Activated B cell treated with CpG ODN at 0.5 μM for 24 hours (primary cell): ENCODE data around the gene TBC1D22B. TPM values are rescaled to one million over a fixed set of nuclear protein-coding genes. Genes with fewer than 3 reads are reported as not detected.
"Not testable (repeated sequence)": the region's sequence is repeated elsewhere in the genome, so short reads cannot be mapped to it uniquely, and the experiment has no call there.

ENCODE experiments used
- ATAC-seq: fragments of 200-7000 bp; cut with Tn5 transposase; one replicate; pipeline ENCODE4 v1.10.0; 2021; ENCODE audit warnings: low read depth, mild to moderate bottlenecking, moderate library complexity
- CTCF ChIA-PET: fragments of 350-600 bp; sonication (Branson Sonifier 250); formaldehyde crosslinking; loops from one replicate; lab custom pipeline; 2021; ENCODE audit warnings: antibody characterized with exemption; lab: Charles Lee
- POLR2A ChIA-PET: fragments of 350-600 bp; sonication (Branson Sonifier 250); formaldehyde crosslinking; loops from one replicate; lab custom pipeline; 2021; ENCODE audit warnings: antibody characterized with exemption; lab: Charles Lee
- DNase-seq: peaks from one replicate; pipeline ENCODE4 v3.0.0; 2022
- H3K27ac Mint-ChIP-seq: one replicate; pipeline ENCODE4 v1.8.0; 2020; ENCODE audit warnings: mixed read lengths
- H3K27me3 Mint-ChIP-seq: one replicate; pipeline ENCODE4 v1.8.0; 2021; ENCODE audit warnings: mixed read lengths
- H3K36me3 Mint-ChIP-seq: one replicate; pipeline ENCODE4 v1.8.0; 2021; ENCODE audit warnings: low read depth, mixed read lengths
- H3K4me1 Mint-ChIP-seq: one replicate; pipeline ENCODE4 v1.8.0; 2021; ENCODE audit warnings: mixed read lengths
- H3K4me3 Mint-ChIP-seq: one replicate; pipeline ENCODE4 v1.8.0; 2020; ENCODE audit warnings: mild to moderate bottlenecking, mixed read lengths
- H3K9me3 Mint-ChIP-seq: one replicate; pipeline ENCODE4 v1.8.0; 2020; ENCODE audit warnings: mixed read lengths
- intact Hi-C: fragments of 100-400 bp; cut with micrococcal nuclease; formaldehyde crosslinking; loops from one replicate; pipeline ENCODE4 v1.15.1; 2024
- total RNA-seq: library from RNA; stranded (reverse); gene quantifications from 2 replicates; pipeline ENCODE4 v1.2.3, GENCODE V29; 2022
- TF ChIP-seq, protein P1 (sequence below): fragments of 200-600 bp; IDR thresholded peaks from one replicate; pipeline ENCODE4 v1.8.0; 2022; ENCODE audit warnings: antibody characterized with exemption, mild to moderate bottlenecking

Gene TBC1D22B
- total RNA-seq, 1 donor from 2014 or later, result 10.7 TPM

DNA sequence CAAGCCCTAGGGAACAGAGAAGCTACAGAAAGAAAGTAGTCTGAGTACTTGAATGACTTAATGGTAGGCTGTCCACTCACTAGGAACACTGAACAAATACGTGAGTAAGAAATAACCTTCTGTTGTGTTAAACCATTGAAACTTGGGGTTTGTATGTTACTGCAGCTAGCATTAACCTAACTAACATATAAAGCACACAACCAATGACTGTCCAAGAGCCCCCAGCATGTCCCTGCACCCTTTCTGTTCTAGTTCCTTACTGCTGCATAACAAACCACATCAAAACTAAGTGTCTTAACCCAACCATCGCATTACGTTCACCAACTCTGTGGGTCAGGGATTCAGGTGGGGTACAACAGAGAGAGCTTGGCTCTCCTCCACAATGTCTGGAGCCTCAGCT lies 85.7 kb downstream of the TBC1D22B start:
- POLR2A ChIA-PET, result no interaction called here
- H3K4me1 Mint-ChIP-seq, result no peaks in the 10 kb centered on the region
- ATAC-seq, result no peak
- intact Hi-C loops, result no loop called here
- peaks cover 4% of the 10 kb centered on the region for H3K27me3 Mint-ChIP-seq
- H3K4me3 Mint-ChIP-seq, result no peak overlapping the region
- no peak overlapping the region for H3K27ac Mint-ChIP-seq
- DNase-seq, result no peak
- no peaks in the 10 kb centered on the region for H3K36me3 Mint-ChIP-seq
- TF ChIP-seq, protein P1, sequence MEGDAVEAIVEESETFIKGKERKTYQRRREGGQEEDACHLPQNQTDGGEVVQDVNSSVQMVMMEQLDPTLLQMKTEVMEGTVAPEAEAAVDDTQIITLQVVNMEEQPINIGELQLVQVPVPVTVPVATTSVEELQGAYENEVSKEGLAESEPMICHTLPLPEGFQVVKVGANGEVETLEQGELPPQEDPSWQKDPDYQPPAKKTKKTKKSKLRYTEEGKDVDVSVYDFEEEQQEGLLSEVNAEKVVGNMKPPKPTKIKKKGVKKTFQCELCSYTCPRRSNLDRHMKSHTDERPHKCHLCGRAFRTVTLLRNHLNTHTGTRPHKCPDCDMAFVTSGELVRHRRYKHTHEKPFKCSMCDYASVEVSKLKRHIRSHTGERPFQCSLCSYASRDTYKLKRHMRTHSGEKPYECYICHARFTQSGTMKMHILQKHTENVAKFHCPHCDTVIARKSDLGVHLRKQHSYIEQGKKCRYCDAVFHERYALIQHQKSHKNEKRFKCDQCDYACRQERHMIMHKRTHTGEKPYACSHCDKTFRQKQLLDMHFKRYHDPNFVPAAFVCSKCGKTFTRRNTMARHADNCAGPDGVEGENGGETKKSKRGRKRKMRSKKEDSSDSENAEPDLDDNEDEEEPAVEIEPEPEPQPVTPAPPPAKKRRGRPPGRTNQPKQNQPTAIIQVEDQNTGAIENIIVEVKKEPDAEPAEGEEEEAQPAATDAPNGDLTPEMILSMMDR, result no peak
- H3K9me3 Mint-ChIP-seq, result peaks cover 3% of the 10 kb centered on the region
- CTCF ChIA-PET, result no interaction called here

DNA sequence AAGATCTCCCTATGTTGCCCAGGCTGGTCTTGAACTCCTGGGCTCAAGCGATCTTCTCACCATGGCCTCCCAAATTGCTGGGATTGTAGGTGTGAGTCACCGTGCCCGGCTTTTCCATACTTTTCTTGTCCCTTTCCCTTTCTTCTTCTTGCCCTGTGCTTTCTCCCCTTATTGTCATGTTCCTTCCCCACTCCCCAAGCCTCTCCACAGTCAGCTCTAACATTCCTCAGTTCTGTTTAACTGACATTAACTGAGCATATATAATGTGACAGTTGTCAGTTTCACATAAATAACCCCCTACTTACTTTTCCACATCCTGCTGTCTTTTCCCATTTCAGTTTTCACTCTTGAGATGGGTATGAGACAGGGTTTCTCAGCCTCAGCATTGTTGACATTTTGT lies 86.7 kb downstream of the TBC1D22B start:
- H3K4me1 Mint-ChIP-seq, result no peaks in the 10 kb centered on the region
- H3K4me3 Mint-ChIP-seq, result no peak overlapping the region
- intact Hi-C loops, result no loop called here
- TF ChIP-seq, protein P1, result no peak
- no peak for ATAC-seq
- CTCF ChIA-PET, result no interaction called here
- H3K27ac Mint-ChIP-seq, result no peak overlapping the region
- POLR2A ChIA-PET, result no interaction called here
- no peak for DNase-seq
- H3K36me3 Mint-ChIP-seq, result no peaks in the 10 kb centered on the region
- peaks cover 3% of the 10 kb centered on the region for H3K9me3 Mint-ChIP-seq
- peaks cover 4% of the 10 kb centered on the region for H3K27me3 Mint-ChIP-seq

DNA sequence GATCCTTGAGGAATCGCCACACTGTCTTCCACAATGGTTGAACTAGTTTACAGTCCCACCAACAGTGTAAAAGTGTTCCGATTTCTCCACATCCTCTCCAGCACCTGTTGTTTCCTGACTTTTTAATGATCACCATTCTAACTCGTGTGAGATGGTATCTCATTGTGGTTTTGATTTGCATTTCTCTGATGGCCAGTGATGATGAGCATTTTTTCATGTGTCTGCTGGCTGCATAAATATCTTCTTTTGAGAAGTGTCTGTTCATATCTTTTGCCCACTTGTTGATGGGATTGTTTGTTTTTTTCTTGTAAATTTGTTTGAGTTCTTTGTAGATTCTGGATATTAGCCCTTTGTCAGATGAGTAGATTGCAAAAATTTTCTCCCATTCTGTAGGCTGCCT lies 88.2 kb downstream of the TBC1D22B start:
- intact Hi-C loops, CTCF ChIA-PET, H3K4me1 Mint-ChIP-seq, H3K27ac Mint-ChIP-seq, H3K36me3 Mint-ChIP-seq, POLR2A ChIA-PET, DNase-seq, H3K9me3 Mint-ChIP-seq, H3K27me3 Mint-ChIP-seq, H3K4me3 Mint-ChIP-seq, ATAC-seq: not testable (repeated sequence)

DNA sequence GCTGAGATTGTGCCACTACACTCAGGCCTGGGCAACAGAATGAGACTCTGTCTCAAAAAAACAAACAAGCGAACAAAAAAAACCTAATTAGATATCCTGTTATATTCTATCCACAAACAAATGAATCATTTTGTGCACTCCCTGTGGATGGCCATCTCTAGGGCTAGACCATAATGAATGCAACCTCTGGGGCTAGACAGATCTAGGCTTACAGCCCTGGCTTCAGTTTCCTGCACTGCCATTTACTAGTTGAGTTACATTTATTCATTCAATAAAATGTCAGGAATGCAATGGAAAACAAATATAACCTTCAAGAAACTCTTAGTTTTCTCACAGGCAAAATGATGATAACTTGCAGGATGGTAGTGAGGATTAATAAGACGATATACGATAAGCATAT lies 89.6 kb downstream of the TBC1D22B start:
- H3K9me3 Mint-ChIP-seq, result peaks cover 3% of the 10 kb centered on the region
- no peak for DNase-seq
- H3K4me3 Mint-ChIP-seq, result no peak overlapping the region
- POLR2A ChIA-PET, result interaction anchor here (0.7 kb wide), 1 partner anchor 13 kb away, joined by 3 read pairs; no protein-coding TSS in a partner anchor
- CTCF ChIA-PET, result no interaction called here
- ATAC-seq, result no peak
- peaks cover 4% of the 10 kb centered on the region for H3K27me3 Mint-ChIP-seq
- TF ChIP-seq, protein P1, result no peak
- H3K27ac Mint-ChIP-seq, result no peak overlapping the region
- H3K36me3 Mint-ChIP-seq, result no peaks in the 10 kb centered on the region
- H3K4me1 Mint-ChIP-seq, result no peaks in the 10 kb centered on the region
- intact Hi-C loops, result no loop called here

DNA sequence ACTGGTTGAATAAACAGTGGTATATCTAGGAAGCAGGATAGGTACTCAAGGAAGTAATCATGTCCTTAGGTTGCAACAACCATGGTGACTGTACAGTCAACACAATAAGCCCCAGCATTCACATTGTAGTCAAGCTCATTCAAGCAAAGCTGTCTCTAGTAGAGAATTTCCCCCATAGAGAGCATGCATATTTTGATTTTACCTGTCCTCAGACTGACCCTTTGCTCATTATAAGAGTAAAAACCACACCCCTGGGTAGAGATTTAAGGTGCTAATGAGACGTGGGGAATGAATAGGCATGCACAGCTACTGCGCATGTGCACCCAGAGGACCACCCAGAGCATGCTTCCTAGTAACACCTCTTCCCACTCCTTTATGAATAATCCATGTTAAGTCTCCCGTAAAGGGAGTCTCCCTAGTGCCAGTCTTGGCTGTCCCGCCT lies 90.1 kb downstream of the TBC1D22B start:
- ATAC-seq (no peak), DNase-seq (no peak)
- ChIA-PET POLR2A (no interaction called here), CTCF (no interaction called here)
- TF ChIP-seq, protein P1, result no peak
- intact Hi-C loops, result no loop called here
- Mint-ChIP-seq H3K4me1 (no peaks in the 10 kb centered on the region), H3K4me3 (no peak overlapping the region), H3K9me3 (peaks cover 3% of the 10 kb centered on the region), H3K27ac (no peak overlapping the region), H3K36me3 (no peaks in the 10 kb centered on the region), H3K27me3 (peaks cover 4% of the 10 kb centered on the region)

DNA sequence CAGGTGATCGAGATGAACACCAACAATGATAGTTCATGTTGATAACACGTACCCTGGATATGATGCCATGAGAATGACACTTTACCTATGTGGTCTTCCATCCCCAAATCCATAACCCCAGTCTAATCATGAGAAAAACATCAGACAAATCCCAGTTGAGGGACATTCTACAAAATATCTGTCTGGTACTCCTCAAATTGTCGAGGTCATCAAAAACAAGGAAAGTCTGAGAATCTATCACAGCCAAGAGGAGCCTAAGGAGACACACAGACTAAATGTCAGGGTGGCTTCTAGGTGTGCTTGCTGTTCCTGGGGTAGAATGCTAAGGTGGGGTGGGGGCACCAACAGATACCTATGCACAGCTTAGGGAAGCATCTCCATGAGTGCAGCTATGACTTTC lies 93.5 kb downstream of the TBC1D22B start:
- H3K4me3 Mint-ChIP-seq, result no peak overlapping the region

More for the DNA sequence above, 93.5 kb downstream of the TBC1D22B start:
- ATAC-seq (no peak), DNase-seq (no peak)
- intact Hi-C loops, result no loop called here
- Mint-ChIP-seq H3K9me3 (peaks cover 3% of the 10 kb centered on the region), H3K36me3 (peaks cover 5% of the 10 kb centered on the region), H3K4me1 (peaks cover 19% of the 10 kb centered on the region), H3K27ac (no peak overlapping the region), H3K27me3 (peaks cover 4% of the 10 kb centered on the region)
- TF ChIP-seq, protein P1, result no peak
- ChIA-PET POLR2A (no interaction called here), CTCF (no interaction called here)
